Pancreas (tissue), 10 donors: ENCODE data around the gene TAF1. TPM values are rescaled to one million over a fixed set of nuclear protein-coding genes. Genes with fewer than 3 reads are reported as not detected.
"Not testable (repeated sequence)": the region's sequence is repeated elsewhere in the genome, so short reads cannot be mapped to it uniquely, and the experiment has no call there.

Experiments
- ATAC-seq, 4 donors: fragments of 200-7000 bp; cut with Tn5 transposase; one replicate each; pipeline versions ENCODE4 v1.8.0 to v1.9.1; 2020; ENCODE audit warnings: mild to moderate bottlenecking in 4 of 4, moderate library complexity in 4 of 4
- DNase-seq, 6 donors: peaks; one replicate each; pipeline ENCODE4 v3.0.0-alpha.2; 2020
- FAIRE-seq: peaks from 2 replicates; lab custom pipeline; 2012; peaks lifted over from hg19 to GRCh38; lab: Jason Lieb, UNC
- H3K27ac ChIP-seq, 4 donors: fragments of 200-600 bp; sonication (generic); 1 replicate in 3 of 4; 2 replicates in 1 of 4; pipeline versions ENCODE4 v1.5.0 to v1.8.0; 2020
- H3K27me3 ChIP-seq, 4 donors: fragments of 200-600 bp; one replicate each; pipeline ENCODE4 v1.8.0; 2021
- H3K36me3 ChIP-seq, 3 donors: fragments of 200-600 bp; sonication (generic) in 1 of 3; one replicate each; pipeline versions ENCODE4 v1.5.0 to v1.8.0; 2020 to 2021
- H3K4me1 ChIP-seq, 3 donors: fragments of 200-600 bp; one replicate each; pipeline ENCODE4 v1.8.0; 2021
- H3K4me3 ChIP-seq, 4 donors: fragments of 200-600 bp; sonication (generic) in 2 of 4; one replicate each; pipeline versions ENCODE4 v1.5.0 to v1.8.0; 2020 to 2021
- H3K9me3 ChIP-seq, 4 donors: fragments of 200-600 bp; one replicate each; pipeline ENCODE4 v1.8.0; 2021
- WGBS, 2 donors: extraction: QIAGEN DNeasy Blood & Tissue Kit; methylation state at CpG; one replicate each; pipeline ENCODE4 v1.1.7; 2013; 5-methylcytosine and 5-hydroxymethylcytosine counted together
- intact Hi-C, 3 donors: fragments of 100-400 bp; cut with DNase I; formaldehyde crosslinking; loops; one replicate each; pipeline versions ENCODE4 v1.11.1 to v1.14.2; 2022
- polyA plus RNA-seq, 2 donors: library from polyadenylated mRNA; stranded (reverse); fragments of 200-250 nt; gene quantifications; one replicate each; pipeline ENCODE4 v1.2.3, GENCODE V29; 2013
- total RNA-seq, 6 donors: library from RNA; stranded (reverse); fragmentation: NEBNext Ultra II Directional in 4 of 6; extraction: Animal tissue kit (Norgen Biotek cat#: 25700) in 4 of 6; gene quantifications; one replicate each; pipeline versions ENCODE4 v1.2.1 to v1.2.4, GENCODE V29; 2021 to 2023
- TF ChIP-seq, protein P1 (sequence below), 4 donors: fragments of 200-600 bp; sonication (generic) in 3 of 4; IDR thresholded peaks; one replicate each; pipeline versions ENCODE4 v1.5.0 to v1.8.0; 2021; ENCODE audit warnings: antibody characterized with exemption in 4 of 4
- donor health status: healthy with polysubstance abuse.
- donor health status: DM: no; HTN: no; CAD: no; lungs with moderate emphysema.
- donor health status: DM: no; HTN: no; CAD: no.
- donor health status: control.
- donor health status: control.
- donor health status: Bipolar disorder and iron deficiency.
- donor health status: DM: yes; HTN: yes; CAD: no.
- donor health status: DM: no; HTN: no; CAD: no.
- donor health status: DM: no; HTN: no; CAD: no.
- donor health status: DM: yes; HTN: yes; CAD: no.

TAF1 gene
- total and polyA plus RNA-seq, 8 donors: 9.8 to 23.2 (median 16.5) TPM

DNA sequence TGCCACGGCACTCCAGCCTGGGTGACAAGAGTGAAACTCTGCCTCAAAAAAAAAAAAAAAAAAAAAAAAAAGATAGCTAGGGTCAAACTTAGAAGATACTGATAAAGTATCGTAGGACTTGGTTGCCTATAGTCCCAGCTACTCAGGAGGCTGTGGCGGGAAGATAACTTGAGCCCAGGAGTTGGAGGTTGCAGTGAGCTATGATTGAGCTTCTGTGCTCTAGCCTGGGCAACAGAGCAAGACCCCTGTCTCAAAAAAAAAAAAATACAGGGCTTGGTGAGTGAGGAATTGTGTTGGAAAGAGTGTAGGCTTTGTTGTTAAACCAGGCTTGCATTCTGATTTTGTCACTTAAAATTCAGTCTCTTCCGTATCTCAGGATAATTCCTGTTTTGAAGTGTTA is 6.2 kb downstream of the TAF1 start:
- DNase-seq: no peak
- intact Hi-C loops: no loop called here
- ATAC-seq: no peak
- H3K4me1 ChIP-seq: no peaks in the 10 kb centered on the region
- H3K36me3 ChIP-seq: peaks cover 0 to 25% (median 3%) of the 10 kb centered on the region in 3 donors
- no peaks in the 10 kb centered on the region for H3K27me3 ChIP-seq
- TF ChIP-seq, protein P1, sequence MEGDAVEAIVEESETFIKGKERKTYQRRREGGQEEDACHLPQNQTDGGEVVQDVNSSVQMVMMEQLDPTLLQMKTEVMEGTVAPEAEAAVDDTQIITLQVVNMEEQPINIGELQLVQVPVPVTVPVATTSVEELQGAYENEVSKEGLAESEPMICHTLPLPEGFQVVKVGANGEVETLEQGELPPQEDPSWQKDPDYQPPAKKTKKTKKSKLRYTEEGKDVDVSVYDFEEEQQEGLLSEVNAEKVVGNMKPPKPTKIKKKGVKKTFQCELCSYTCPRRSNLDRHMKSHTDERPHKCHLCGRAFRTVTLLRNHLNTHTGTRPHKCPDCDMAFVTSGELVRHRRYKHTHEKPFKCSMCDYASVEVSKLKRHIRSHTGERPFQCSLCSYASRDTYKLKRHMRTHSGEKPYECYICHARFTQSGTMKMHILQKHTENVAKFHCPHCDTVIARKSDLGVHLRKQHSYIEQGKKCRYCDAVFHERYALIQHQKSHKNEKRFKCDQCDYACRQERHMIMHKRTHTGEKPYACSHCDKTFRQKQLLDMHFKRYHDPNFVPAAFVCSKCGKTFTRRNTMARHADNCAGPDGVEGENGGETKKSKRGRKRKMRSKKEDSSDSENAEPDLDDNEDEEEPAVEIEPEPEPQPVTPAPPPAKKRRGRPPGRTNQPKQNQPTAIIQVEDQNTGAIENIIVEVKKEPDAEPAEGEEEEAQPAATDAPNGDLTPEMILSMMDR (IDR thresholded peaks at IDR 0.05): no peak
- 71 to 82% methylated on average over 4 of the region's 4 CpGs for WGBS, 2 donors
- no peak for FAIRE-seq
- H3K27ac ChIP-seq: no peak overlapping the region
- H3K4me3 ChIP-seq: no peak overlapping the region
- no peaks in the 10 kb centered on the region for H3K9me3 ChIP-seq

- Histone ChIP-seq H3K4me3 (no peak overlapping the region), H3K36me3 (peaks cover 0 to 40% (median 3%) of the 10 kb centered on the region in 3 donors), H3K27ac (no peak overlapping the region), H3K9me3 (no peaks in the 10 kb centered on the region), H3K27me3 (no peaks in the 10 kb centered on the region), H3K4me1 (no peaks in the 10 kb centered on the region)
- WGBS, 2 donors: 80 to 86% methylated on average over 2 to 3 of the region's 3 CpGs
- DNase-seq (no peak), ATAC-seq (no peak), FAIRE-seq (no peak)
- TF ChIP-seq, protein P1 (IDR thresholded peaks at IDR 0.05): no peak
- intact Hi-C loops: no loop called here
Observed at GRCh38 chrX:71378732-71379131, 12.6 kb downstream of the TAF1 start.

DNA sequence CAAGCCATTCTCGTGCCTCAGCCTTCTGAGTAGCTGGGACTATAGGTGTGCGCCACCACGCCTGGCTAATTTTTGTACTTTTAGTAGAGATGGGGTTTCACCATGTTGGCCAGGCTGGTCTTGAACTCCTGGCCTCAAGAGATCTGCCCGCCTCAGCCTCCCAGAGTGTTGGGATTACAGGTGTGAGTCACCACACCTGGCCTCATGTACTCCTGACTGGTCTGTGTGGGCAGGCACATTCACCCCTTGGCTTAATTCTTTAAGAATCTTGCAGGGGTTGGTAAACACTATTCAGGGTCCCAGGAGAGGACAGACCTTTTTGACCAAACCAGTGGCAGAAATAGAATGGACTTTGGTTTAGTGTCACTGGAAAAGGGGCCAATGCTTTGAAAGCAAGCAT is 25.6 kb downstream of the TAF1 start:
- H3K27ac ChIP-seq, H3K9me3 ChIP-seq, intact Hi-C loops, H3K27me3 ChIP-seq, H3K4me1 ChIP-seq, H3K4me3 ChIP-seq, FAIRE-seq, ATAC-seq, DNase-seq: not testable (repeated sequence)
- 84 to 98% methylated on average over 4 of the region's 4 CpGs for WGBS, 2 donors
- peaks cover 0 to 30% (median 0%) of the 10 kb centered on the region in 3 donors for H3K36me3 ChIP-seq

DNA sequence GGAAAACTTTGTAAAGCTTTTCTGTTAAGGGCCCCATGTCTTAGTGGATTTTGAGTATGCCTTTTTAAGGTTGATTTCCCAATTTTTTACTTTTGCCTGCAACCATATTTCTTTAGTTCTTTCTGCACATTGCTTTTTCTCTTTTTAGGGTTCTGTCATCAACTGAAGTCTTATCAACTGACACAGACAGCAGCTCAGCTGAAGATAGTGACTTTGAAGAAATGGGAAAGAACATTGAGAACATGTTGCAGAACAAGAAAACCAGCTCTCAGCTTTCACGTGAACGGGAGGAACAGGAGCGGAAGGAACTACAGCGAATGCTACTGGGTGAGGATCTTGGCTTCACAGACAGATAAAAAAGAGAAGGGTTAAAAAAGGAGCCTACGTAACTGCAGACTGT is 27.8 kb downstream of the TAF1 start:
- DNase-seq (no peak), FAIRE-seq (no peak), ATAC-seq (no peak)
- Histone ChIP-seq H3K27ac (no peak overlapping the region), H3K4me3 (no peak overlapping the region), H3K9me3 (no peaks in the 10 kb centered on the region), H3K36me3 (peaks cover 0 to 30% (median 0%) of the 10 kb centered on the region in 3 donors), H3K27me3 (no peaks in the 10 kb centered on the region), H3K4me1 (no peaks in the 10 kb centered on the region)
- TF ChIP-seq, protein P1 (IDR thresholded peaks at IDR 0.05): no peak
- 86 to 90% methylated on average over 5 of the region's 5 CpGs for WGBS, 2 donors
- intact Hi-C loops: no loop called here

DNA sequence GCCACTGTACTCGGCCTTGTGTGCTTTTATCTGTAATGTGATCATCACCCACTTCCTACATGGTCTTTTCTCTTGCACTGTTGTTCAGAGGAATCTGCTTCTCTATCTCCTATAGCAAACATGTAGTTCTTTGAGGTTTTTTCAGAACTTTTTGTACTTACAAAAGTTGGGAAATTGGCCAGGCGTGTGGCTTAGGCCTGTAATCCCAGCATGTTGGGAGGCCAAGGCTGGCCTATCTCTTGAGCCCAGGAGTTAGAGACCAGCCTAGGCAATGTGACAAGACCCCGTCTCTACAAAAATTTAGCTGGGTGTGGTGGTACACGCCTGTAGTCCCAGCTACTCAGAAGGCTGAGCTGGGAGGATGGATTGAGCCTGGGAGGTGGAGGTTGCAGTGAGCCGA is 30.4 kb downstream of the TAF1 start:
- intact Hi-C loops: no loop called here
- 81 to 92% methylated on average over 5 of the region's 5 CpGs for WGBS, 2 donors
- TF ChIP-seq, protein P1 (IDR thresholded peaks at IDR 0.05): no peak
- FAIRE-seq: no peak
- Histone ChIP-seq H3K27ac (no peak overlapping the region), H3K27me3 (no peaks in the 10 kb centered on the region), H3K36me3 (peaks cover 0 to 42% (median 0%) of the 10 kb centered on the region in 3 donors), H3K9me3 (no peaks in the 10 kb centered on the region), H3K4me1 (no peaks in the 10 kb centered on the region), H3K4me3 (no peak overlapping the region)
- DNase-seq: no peak
- ATAC-seq: no peak
